ENCODE measurements around the gene SCN1B.

Gene SCN1B

DNA sequence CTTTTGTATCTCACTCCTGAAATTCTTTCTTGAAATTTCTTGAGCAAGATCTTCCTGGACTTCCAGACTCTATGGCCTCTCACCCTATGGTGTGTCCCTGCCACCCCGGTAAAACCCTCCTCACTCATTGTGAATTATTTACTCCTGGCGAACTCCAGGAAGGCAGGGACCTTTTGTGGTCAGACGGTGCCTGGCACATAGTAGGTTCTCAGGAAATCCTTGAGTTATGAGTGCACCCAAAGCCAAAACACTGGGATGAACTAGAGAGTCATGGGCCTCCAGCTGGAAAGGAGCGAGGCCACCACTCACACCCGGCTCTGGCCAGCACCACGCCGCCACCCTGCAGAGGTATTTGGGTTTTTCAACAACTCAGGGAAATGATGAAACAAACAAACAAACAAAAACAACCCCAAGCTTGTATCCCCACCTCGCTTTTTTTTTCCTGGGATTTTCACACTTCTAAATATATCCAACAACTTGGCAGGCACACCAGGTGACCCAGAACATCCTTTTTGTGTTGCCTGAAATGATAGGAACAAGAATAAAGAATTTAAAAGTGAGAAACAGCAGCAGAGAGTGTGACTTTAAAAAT, 22.4 kb downstream of the SCN1B start:
- TF ChIP-seq POLR2A (IDR thresholded peaks at IDR 0.05; ENCODE audit: low read depth, low read length) (no peak), TAF1 (IDR thresholded peaks at IDR 0.05; ENCODE audit: borderline replicate concordance, low read depth, low read length) (no peak), POLR2AphosphoS5 (IDR thresholded peaks at IDR 0.05; ENCODE audit: low read depth, low read length) (no peak)
- no peak for FAIRE-seq
- DNase-seq (ENCODE audit: insufficient read length) = no peak

- TF ChIP-seq TAF1 (IDR thresholded peaks at IDR 0.05; ENCODE audit: borderline replicate concordance, low read depth, low read length) (no peak), POLR2AphosphoS5 (IDR thresholded peaks at IDR 0.05; ENCODE audit: low read depth, low read length) (no peak), POLR2A (IDR thresholded peaks at IDR 0.05; ENCODE audit: low read depth, low read length) (no peak)
- FAIRE-seq (no peak), DNase-seq (ENCODE audit: insufficient read length) (no peak)
Measured at GRCh38 chr19:35053667-35054293, 23.5 kb downstream of the SCN1B start.

- no peak for DNase-seq (ENCODE audit: insufficient read length)
- TF ChIP-seq POLR2A (IDR thresholded peaks at IDR 0.05; ENCODE audit: low read depth, low read length) (no peak), TAF1 (IDR thresholded peaks at IDR 0.05; ENCODE audit: borderline replicate concordance, low read depth, low read length) (no peak), POLR2AphosphoS5 (IDR thresholded peaks at IDR 0.05; ENCODE audit: low read depth, low read length) (no peak)
- FAIRE-seq = no peak
Measured at GRCh38 chr19:35054626-35055025, 24.4 kb downstream of the SCN1B start.

DNA sequence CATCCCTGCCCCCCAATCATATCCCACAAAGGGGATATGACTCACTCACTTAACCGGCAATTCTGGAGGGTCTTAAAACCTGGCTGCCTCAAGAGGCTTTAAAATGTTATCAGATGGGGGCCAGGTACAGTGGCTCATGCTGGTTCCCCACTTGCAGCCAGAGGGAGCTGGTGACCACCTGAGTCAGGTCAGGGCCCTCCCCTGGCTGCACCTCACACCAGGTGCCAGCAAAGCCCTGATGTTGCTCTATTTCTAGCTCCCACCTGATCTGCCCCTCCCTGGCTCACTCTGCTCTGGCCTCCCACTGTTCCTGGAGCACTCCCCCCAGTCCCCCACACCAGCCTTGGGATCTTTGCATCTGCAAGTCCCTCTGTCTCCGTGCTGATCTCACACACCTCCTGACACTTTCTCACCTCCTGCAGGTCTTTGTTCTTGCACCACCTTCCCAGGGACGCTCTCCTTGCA, 25.5 kb downstream of the SCN1B start:
- FAIRE-seq (no peak), DNase-seq (ENCODE audit: insufficient read length) (no peak)
- TF ChIP-seq POLR2A (IDR thresholded peaks at IDR 0.05; ENCODE audit: low read depth, low read length) = no peak
- no peak for TF ChIP-seq POLR2AphosphoS5 (IDR thresholded peaks at IDR 0.05; ENCODE audit: low read depth, low read length)
- TF ChIP-seq TAF1 (IDR thresholded peaks at IDR 0.05; ENCODE audit: borderline replicate concordance, low read depth, low read length) = no peak

DNA sequence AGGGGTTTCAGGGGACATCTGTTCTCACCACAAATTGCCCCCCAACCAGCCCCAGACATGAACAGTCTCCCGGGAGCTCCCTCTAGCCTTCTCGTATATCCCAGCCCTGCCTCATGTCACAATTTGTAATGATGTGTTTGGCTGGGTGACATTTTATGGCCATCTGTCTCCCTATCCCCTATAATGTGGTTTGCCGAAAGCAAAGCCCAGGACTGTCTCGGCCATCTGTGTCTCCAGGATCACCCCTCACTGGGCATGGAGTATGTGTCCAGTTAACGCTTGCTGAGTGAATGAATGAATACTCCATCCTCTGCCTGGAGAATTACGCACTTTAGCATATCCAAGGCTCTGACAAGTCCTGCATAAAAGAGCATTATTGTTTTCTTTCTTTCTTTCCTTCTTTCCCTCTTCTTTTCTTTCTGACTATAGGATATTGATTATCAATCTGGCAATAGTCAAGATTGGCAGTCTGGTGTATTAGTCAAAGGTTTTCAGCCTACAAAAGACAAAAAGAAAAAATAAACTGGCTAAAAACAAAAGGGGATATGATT, 26.3 kb downstream of the SCN1B start:
- FAIRE-seq = no peak

DNA sequence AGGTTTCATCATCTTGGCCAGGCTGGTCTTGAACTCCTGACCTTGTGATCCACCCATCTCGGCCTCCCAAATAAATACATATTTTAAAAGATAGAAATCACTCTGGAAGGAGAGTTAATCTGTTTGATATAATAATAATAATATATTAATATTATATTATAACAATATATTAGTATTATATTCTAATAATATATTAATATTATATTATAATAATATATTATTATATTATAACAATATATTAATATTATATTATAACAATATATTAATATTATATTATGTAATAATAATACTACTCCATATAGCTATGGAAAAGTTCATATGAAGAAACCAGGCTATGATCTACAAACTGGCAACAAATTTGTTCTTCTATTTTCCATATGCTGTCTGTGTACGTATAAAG, 28.1 kb downstream of the SCN1B start:
- no peak for TF ChIP-seq POLR2A (IDR thresholded peaks at IDR 0.05; ENCODE audit: low read depth, low read length)
- no peak for TF ChIP-seq POLR2AphosphoS5 (IDR thresholded peaks at IDR 0.05; ENCODE audit: low read depth, low read length)
- no peak for TF ChIP-seq TAF1 (IDR thresholded peaks at IDR 0.05; ENCODE audit: borderline replicate concordance, low read depth, low read length)
- FAIRE-seq (no peak), DNase-seq (ENCODE audit: insufficient read length) (no peak)

More for the DNA sequence above, 26.3 kb downstream of the SCN1B start:
- no peak for DNase-seq (ENCODE audit: insufficient read length)
- no peak for TF ChIP-seq POLR2AphosphoS5 (IDR thresholded peaks at IDR 0.05; ENCODE audit: low read depth, low read length)
- no peak for TF ChIP-seq TAF1 (IDR thresholded peaks at IDR 0.05; ENCODE audit: borderline replicate concordance, low read depth, low read length)
- no peak for TF ChIP-seq POLR2A (IDR thresholded peaks at IDR 0.05; ENCODE audit: low read depth, low read length)

GRCh38 chr19:35059006-35059798, 28.9 kb downstream of the SCN1B start:
- FAIRE-seq (no peak), DNase-seq (ENCODE audit: insufficient read length) (no peak)
- TF ChIP-seq POLR2AphosphoS5 (IDR thresholded peaks at IDR 0.05; ENCODE audit: low read depth, low read length) (no peak), POLR2A (IDR thresholded peaks at IDR 0.05; ENCODE audit: low read depth, low read length) (no peak), TAF1 (IDR thresholded peaks at IDR 0.05; ENCODE audit: borderline replicate concordance, low read depth, low read length) (no peak)

- TF ChIP-seq POLR2A (IDR thresholded peaks at IDR 0.05; ENCODE audit: low read depth, low read length) = no peak
- TF ChIP-seq POLR2AphosphoS5 (IDR thresholded peaks at IDR 0.05; ENCODE audit: low read depth, low read length) = no peak
- TF ChIP-seq TAF1 (IDR thresholded peaks at IDR 0.05; ENCODE audit: borderline replicate concordance, low read depth, low read length) = no peak
- DNase-seq (ENCODE audit: insufficient read length) (no peak), FAIRE-seq (no peak)
Measured at GRCh38 chr19:35059799-35060091, 29.5 kb downstream of the SCN1B start.

GRCh38 chr19:35060160-35060855, 30.0 kb downstream of the SCN1B start:
- DNase-seq (ENCODE audit: insufficient read length) = no peak
- no peak for TF ChIP-seq POLR2AphosphoS5 (IDR thresholded peaks at IDR 0.05; ENCODE audit: low read depth, low read length)
- TF ChIP-seq TAF1 (IDR thresholded peaks at IDR 0.05; ENCODE audit: borderline replicate concordance, low read depth, low read length) = no peak
- TF ChIP-seq POLR2A (IDR thresholded peaks at IDR 0.05; ENCODE audit: low read depth, low read length) = no peak
- no peak for FAIRE-seq

DNA sequence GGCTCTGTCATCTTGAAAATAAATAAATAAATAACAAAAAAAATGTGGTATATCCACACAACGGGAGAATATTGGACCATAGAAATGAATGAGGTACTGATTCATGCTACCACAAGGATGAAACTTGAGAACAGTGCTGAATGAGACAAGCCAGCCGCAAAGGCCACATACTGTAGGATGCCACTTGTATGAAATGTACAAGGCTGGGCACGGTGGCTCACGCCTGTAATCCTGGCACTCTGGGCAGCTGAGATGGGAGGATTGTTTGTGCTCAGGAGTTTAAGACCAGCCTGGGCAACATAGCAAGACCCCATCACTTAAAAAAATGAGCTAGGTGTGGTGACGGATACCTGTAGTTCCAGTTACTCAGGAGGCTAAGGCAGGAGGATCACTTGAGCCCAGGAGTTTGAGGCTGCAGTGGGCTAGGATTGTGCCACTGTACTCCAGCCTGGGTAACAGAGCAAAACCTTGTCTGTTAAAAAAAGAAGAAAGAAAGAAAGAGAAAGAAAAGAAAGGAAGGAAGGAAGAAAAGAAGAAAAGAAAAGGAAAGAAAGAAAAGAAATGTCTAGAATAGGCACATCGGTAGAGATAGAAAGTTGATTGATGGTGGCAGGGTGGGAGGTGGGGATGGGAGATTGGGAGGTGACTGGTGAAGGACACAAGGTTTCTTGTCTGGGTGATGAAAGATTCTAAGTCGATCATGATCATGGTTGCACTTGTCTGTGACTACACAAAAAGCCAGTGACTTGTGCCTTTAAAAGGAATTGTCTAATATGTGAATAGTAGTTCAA, 31.5 kb downstream of the SCN1B start:
- TF ChIP-seq TAF1 (IDR thresholded peaks at IDR 0.05; ENCODE audit: borderline replicate concordance, low read depth, low read length) = no peak
- no peak for TF ChIP-seq POLR2AphosphoS5 (IDR thresholded peaks at IDR 0.05; ENCODE audit: low read depth, low read length)
- no peak for TF ChIP-seq POLR2A (IDR thresholded peaks at IDR 0.05; ENCODE audit: low read depth, low read length)
- FAIRE-seq (no peak), DNase-seq (ENCODE audit: insufficient read length) (no peak)

Measured in GM12892 (cell line).